Measurements from ENCODE around the gene PARVG. TPM values are rescaled to one million over a fixed set of nuclear protein-coding genes. Genes with fewer than 3 reads are reported as not detected.
A peak's percentile ranks its signal among the peaks of the same experiment; 100 is the strongest.

PARVG gene
- total RNA-seq, 1 experiment from 2014 or later: not detected

DNA sequence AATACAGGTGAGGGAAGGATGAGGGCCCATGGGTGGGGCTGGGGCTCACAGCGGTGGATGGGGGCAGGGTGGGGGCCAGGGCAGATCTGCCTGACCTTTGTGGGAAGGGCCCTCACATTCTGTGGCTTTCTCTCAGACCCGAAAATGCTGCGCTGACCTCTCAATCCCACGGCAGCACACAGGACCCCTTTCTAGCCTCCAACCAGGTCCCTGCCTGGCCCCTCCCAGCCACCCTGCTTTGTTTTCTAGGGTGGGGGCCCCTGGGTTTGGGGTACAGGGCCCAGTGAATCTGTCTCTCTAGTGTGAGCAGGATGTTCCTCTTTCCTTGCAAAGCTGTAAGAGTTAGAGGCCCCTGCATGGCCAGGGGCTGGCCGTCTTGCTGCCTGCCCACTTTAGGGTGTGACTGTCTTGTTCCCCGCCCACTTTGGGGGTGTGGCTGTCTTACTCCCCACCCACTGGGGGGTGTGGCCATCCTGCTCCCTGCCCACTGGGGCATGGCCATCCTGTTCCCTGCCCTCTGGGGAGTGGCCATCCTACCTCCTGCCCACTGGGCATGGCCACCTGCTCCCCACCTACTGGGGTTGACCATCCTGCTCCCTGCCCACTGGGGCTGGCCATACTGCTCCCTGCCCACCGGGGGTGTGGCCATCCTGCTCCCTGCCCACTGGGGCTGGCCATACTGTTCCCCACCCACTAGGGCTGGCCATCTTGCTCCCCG, 11.5 kb downstream of the PARVG start:
- in situ Hi-C loops (cut with HindIII; ENCODE audit: low sequenced_read_pairs): no loop called here
- no peak for DNase-seq (ENCODE audit: low spot score)

DNA sequence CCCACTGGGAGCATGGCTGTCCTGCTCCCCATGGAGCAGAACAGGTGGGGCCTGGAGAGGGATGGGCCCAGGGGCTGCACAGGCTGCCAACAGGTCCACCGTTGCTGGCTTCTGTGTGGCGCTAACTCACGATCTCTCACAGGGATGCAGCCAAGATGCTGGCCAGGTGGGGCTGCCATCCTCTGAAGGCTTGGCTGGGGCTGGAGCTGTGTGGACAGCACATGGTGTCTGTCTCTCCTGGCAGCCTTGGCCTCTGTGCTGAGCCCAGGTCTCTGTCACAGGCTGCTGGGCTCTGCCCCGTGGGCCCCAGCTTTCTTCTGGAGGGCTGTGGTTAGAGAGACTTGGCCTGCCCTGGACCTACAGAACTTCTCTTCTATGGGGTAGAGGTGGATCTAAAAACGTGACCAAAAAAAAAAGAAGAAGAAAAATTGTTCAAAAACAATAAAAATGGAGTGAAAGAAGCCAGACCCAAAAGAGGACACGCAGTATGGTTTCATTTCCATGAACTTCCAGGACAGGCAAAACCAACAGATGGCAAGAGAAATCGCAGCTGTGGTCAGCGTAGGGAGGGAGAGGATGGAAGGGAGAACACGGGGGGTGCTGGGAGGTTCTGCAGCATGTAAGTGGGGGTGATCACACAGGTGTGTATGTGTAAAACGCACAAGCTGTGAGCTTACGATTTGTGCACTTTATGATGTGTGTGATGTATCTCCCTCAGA, 12.2 kb downstream of the PARVG start:
- peak; percentile 90 for DNase-seq (ENCODE audit: low spot score)
- in situ Hi-C loops (cut with HindIII; ENCODE audit: low sequenced_read_pairs): no loop called here

GRCh38 chr22:44193535-44193891, 12.8 kb downstream of the PARVG start:
- DNase-seq (ENCODE audit: low spot score): no peak
- in situ Hi-C loops (cut with HindIII; ENCODE audit: low sequenced_read_pairs): no loop called here

DNA sequence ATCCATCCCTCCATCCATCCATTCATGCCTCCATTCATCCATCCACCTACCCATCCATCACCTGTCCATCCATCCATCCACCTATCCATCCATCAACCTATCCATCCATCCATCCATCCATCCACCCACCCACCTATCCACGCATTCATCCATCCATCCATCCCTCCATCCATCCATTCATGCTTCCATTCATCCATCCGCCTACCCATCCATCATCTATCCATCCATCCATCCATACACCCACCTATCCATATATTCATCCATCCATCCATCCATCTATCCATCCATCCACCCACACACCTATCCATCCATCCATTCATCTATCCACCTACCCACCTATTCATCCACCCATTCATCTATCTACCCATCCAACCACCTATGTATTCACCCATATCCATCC, 13.8 kb downstream of the PARVG start:
- in situ Hi-C loops (cut with HindIII; ENCODE audit: low sequenced_read_pairs): no loop called here
- no peak for DNase-seq (ENCODE audit: low spot score)

GRCh38 chr22:44195189-44195871, 14.6 kb downstream of the PARVG start:
- in situ Hi-C loops (cut with HindIII; ENCODE audit: low sequenced_read_pairs): no loop called here
- DNase-seq (ENCODE audit: low spot score): no peak

DNA sequence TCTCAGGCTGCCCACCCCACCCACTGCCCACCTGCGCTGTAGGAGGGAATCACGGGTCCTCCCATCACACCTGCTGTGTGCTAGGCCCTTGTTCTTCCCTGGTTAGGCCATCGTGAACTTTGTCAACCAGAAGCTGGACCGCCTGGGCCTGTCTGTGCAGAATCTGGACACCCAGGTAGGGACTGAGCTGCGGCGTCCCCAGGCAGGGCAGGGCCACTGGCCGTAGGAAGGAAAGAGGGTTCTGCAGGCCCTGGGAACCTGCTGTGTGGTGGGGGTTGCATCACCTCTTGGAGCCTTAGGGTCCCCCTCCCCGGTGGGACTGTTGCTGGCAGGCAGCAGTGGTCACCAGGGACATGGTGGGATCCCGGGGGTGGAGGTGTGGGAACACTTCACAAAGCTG, 15.5 kb downstream of the PARVG start:
- in situ Hi-C loops (cut with HindIII; ENCODE audit: low sequenced_read_pairs): no loop called here
- no peak for DNase-seq (ENCODE audit: low spot score)

DNA sequence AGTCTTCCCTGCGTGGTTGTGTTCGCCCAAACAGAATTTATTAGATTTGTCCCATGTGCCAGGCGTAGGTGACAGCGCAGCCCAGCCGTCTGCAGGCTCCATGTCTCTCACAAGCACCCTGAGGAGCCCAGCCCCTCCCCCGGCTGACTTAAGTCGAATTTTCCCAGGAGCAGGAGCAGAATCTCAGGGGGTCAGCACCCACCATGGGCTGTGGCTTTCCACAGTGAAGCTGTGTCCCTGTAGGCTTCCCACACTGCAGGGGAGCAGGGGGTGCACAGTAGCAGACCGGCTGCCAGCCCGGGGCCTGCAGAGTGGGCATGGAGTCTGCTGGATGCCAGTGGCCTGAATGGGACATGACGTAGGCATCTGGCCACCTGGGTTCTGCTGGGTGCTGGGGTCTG, 16.0 kb downstream of the PARVG start:
- no peak for DNase-seq (ENCODE audit: low spot score)
- in situ Hi-C loops (cut with HindIII; ENCODE audit: low sequenced_read_pairs): no loop called here

DNA sequence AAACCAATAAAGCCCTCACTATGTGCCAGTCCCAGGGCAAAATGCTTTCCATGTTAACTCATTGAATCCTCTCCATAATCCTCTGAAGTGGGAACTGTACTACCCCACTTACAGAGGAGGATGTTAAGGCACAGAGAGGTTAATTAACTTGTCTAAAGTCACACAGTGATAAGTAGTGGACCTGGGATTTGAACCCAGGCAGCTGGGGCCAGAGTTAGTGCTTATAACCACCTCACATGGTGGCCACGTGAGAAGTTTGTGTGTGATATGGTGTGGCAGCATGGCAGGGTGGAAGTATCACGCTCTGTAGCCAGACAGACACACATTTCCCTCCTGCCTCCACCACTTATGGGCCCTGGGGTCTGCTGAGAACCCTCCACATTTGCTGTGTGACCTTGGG, 16.5 kb downstream of the PARVG start:
- in situ Hi-C loops (cut with HindIII; ENCODE audit: low sequenced_read_pairs): no loop called here
- no peak for DNase-seq (ENCODE audit: low spot score)

DNA sequence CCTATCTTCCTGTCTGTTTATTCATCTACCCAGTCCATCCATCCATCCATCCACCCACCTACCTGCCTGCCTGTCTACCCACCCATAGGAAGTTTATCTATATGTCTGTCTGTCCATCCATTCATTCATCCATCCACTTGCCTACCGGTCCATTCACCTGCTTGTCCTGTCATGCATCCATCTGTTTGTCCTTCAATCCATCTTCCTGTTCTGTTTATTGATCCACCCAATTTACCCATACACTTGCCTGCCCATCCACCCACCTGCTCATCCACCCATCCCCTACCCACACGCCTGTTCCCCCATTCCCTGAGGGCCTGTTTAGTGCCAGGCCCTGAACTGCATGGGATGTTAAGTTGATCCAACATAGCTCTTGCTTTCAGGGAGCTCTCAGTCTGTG, 18.4 kb downstream of the PARVG start:
- DNase-seq (ENCODE audit: low spot score): no peak
- in situ Hi-C loops (cut with HindIII; ENCODE audit: low sequenced_read_pairs): no loop called here

DNA sequence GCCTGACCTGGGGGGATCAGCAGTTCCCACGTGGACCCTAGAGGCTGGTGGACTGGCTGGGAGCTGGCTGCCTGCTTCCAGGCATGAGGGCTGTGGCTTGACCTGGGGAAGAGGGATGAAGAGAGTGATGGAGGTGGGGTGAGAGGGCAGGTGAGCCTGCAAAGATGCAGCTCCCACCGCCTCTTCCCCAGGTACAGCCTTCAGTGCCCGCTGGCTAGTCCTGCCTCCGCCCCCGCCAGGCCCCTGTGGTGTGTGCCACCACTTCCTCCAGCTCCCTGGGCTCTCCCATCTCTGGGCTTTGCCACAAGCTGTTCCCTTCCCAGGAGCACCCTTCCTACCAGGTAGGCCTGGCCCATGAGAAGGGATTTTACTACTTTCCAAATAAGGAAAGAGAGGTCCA, 19.1 kb downstream of the PARVG start:
- in situ Hi-C loops (cut with HindIII; ENCODE audit: low sequenced_read_pairs): no loop called here
- no peak for DNase-seq (ENCODE audit: low spot score)

GRCh38 chr22:44200451-44200850, 19.7 kb downstream of the PARVG start:
- DNase-seq (ENCODE audit: low spot score): no peak
- in situ Hi-C loops (cut with HindIII; ENCODE audit: low sequenced_read_pairs): no loop called here

GRCh38 chr22:44200855-44201550, 20.3 kb downstream of the PARVG start:
- in situ Hi-C loops (cut with HindIII; ENCODE audit: low sequenced_read_pairs): no loop called here
- DNase-seq (ENCODE audit: low spot score): no peak

- in situ Hi-C loops (cut with HindIII; ENCODE audit: low sequenced_read_pairs): no loop called here
- DNase-seq (ENCODE audit: low spot score): peak; percentile 3
Measured at GRCh38 chr22:44201665-44202064, 20.9 kb downstream of the PARVG start.

DNA sequence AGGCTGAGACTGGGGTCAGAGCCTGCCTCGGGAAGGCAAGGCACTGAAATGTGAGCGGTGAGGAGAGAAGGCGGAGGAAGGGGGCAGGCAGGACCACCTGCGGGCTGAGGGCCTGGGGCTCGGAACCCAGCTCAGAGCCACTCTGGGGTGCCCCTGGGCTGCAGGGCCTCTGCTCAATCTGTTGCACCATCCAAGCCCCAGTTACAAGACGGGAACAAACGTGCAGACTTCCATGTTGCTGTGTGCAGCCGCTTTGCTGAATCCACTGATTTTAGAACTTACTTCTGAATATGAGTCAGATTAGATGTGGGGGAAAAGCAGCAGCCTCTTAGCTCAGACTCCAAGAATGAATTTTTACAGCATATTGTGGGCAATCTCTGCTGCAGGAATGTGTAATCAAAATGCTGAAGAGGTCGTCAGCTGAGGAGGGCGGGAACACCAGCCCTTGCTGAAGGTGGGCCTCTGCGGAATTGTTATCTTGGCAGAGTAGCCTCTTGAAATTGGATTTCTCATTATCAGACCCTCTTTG, 21.6 kb downstream of the PARVG start:
- DNase-seq (ENCODE audit: low spot score): no peak
- in situ Hi-C loops (cut with HindIII; ENCODE audit: low sequenced_read_pairs): no loop called here

- in situ Hi-C loops (cut with HindIII; ENCODE audit: low sequenced_read_pairs): no loop called here
- DNase-seq (ENCODE audit: low spot score): no peak
Measured at GRCh38 chr22:44203203-44203602, 22.5 kb downstream of the PARVG start.

DNA sequence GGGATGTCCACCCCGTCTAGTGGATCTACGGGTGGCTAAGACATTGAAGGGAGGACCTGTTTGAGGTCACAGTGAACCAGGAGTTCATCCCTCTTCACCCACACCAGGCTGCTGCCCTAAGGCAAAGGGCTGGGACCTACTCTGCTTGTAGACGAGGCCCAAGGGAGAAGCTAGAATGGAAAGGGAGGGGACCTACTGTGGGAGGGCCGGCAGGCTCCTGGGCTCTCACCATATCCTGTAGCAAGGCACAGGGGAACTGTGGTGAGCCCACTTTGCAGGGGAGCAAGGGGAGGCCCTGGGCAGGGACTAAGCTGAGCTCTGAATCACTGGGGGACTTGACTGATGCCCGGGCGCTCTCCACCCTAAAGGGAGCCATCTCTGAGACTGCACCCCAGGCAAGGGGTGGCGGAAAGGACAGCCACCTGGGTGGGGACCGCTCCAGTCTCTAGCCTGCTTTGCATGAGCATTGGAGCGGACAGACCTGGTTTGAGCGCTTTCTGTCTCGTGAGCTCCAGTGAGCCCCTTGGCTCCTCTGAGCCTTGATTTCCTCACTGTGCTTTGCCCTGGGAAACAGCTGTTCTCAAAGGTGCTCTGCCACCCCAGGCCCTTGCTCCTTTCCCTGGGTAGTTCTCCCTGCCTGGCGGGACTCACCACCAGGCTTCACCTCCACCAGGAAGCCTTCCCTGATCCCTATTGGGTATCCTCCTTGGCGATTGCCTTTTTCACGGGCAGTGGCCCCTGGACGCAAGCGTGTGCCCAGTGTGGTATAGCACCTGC, 24.2 kb downstream of the PARVG start:
- DNase-seq (ENCODE audit: low spot score): no peak
- in situ Hi-C loops (cut with HindIII; ENCODE audit: low sequenced_read_pairs): no loop called here

- no peak for DNase-seq (ENCODE audit: low spot score)
- in situ Hi-C loops (cut with HindIII; ENCODE audit: low sequenced_read_pairs): no loop called here
Measured at GRCh38 chr22:44205516-44206329, 25.0 kb downstream of the PARVG start.

DNA sequence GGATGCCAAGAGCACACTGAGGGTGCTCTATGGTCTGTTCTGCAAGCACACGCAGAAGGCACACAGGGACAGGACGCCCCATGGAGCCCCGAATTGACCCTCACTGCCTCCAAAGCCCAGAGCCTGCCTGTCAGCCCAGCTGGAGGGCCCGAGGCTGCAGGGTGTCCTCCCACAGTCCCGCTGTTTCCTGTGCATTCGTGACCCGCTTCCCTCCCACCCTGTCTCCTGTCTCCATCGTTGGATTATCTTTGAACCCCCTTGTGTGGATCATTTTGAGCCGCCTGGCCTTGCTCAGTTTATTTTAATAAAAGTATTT, 25.6 kb downstream of the PARVG start:
- no peak for DNase-seq (ENCODE audit: low spot score)
- in situ Hi-C loops (cut with HindIII; ENCODE audit: low sequenced_read_pairs): no loop called here
